Activated T-helper 9 cell treated with anti-CD3 and anti-CD28 coated beads, Interleukin-2, amount 50 U/mL, for 16 hours (primary cell): ENCODE results near the gene SPIRE1.

ENCODE experiments used
- DNase-seq: peaks from one replicate; pipeline ENCODE4 v3.0.0-alpha.2; 2020; ENCODE audit warnings: low read depth

The SPIRE1 gene

GRCh38 chr18:12443551-12443950 lies 214.4 kb downstream of the SPIRE1 start:
- DNase-seq: no peak

- DNase-seq: no peak
Observed at GRCh38 chr18:12442946-12443345, 215.0 kb downstream of the SPIRE1 start.

GRCh38 chr18:12441475-12442034 lies 216.4 kb downstream of the SPIRE1 start:
- no peak for DNase-seq

- no peak for DNase-seq
Observed at GRCh38 chr18:12438257-12438656, 219.7 kb downstream of the SPIRE1 start.

GRCh38 chr18:12435867-12436266 lies 222.0 kb downstream of the SPIRE1 start:
- no peak for DNase-seq

- DNase-seq: no peak
Observed at GRCh38 chr18:12434541-12434929, 223.4 kb downstream of the SPIRE1 start.

- no peak for DNase-seq
Observed at GRCh38 chr18:12433829-12434540, 223.9 kb downstream of the SPIRE1 start.

GRCh38 chr18:12432881-12433280 lies 225.0 kb downstream of the SPIRE1 start:
- no peak for DNase-seq

GRCh38 chr18:12432196-12432595 lies 225.7 kb downstream of the SPIRE1 start:
- DNase-seq: no peak

- no peak for DNase-seq
Observed at GRCh38 chr18:12431561-12431960, 226.3 kb downstream of the SPIRE1 start.

GRCh38 chr18:12430137-12430990 lies 227.5 kb downstream of the SPIRE1 start:
- no peak for DNase-seq

GRCh38 chr18:12429556-12429955 lies 228.4 kb downstream of the SPIRE1 start:
- no peak for DNase-seq

- no peak for DNase-seq
Observed at GRCh38 chr18:12428923-12429322, 229.0 kb downstream of the SPIRE1 start.

- DNase-seq: no peak
Observed at GRCh38 chr18:12426924-12427323, 231.0 kb downstream of the SPIRE1 start.

- DNase-seq: no peak
Observed at GRCh38 chr18:12424252-12424651, 233.7 kb downstream of the SPIRE1 start.

- DNase-seq: no peak
Observed at GRCh38 chr18:12423820-12424219, 234.1 kb downstream of the SPIRE1 start.

GRCh38 chr18:12423393-12423792 lies 234.5 kb downstream of the SPIRE1 start:
- no peak for DNase-seq

- DNase-seq: no peak
Observed at GRCh38 chr18:12422936-12423335, 235.0 kb downstream of the SPIRE1 start.

GRCh38 chr18:12421732-12422131 lies 236.2 kb downstream of the SPIRE1 start:
- DNase-seq: no peak

- DNase-seq: no peak
Observed at GRCh38 chr18:12420821-12421421, 237.0 kb downstream of the SPIRE1 start.

- no peak for DNase-seq
Observed at GRCh38 chr18:12417687-12418086, 240.2 kb downstream of the SPIRE1 start.

GRCh38 chr18:12416098-12416729 lies 241.7 kb downstream of the SPIRE1 start:
- no peak for DNase-seq
